ENCODE data around the gene ASCC1. TPM values are rescaled to one million over a fixed set of nuclear protein-coding genes. Genes with fewer than 3 reads are reported as not detected.
A peak's percentile ranks its signal among the peaks of the same experiment; 100 is the strongest.

The ASCC1 gene
- polyA plus RNA-seq, 2 of the 4 experiments (the other 2 are of a cell fraction) = 56.5 to 82.3 TPM

- TF ChIP-seq, protein P1, sequence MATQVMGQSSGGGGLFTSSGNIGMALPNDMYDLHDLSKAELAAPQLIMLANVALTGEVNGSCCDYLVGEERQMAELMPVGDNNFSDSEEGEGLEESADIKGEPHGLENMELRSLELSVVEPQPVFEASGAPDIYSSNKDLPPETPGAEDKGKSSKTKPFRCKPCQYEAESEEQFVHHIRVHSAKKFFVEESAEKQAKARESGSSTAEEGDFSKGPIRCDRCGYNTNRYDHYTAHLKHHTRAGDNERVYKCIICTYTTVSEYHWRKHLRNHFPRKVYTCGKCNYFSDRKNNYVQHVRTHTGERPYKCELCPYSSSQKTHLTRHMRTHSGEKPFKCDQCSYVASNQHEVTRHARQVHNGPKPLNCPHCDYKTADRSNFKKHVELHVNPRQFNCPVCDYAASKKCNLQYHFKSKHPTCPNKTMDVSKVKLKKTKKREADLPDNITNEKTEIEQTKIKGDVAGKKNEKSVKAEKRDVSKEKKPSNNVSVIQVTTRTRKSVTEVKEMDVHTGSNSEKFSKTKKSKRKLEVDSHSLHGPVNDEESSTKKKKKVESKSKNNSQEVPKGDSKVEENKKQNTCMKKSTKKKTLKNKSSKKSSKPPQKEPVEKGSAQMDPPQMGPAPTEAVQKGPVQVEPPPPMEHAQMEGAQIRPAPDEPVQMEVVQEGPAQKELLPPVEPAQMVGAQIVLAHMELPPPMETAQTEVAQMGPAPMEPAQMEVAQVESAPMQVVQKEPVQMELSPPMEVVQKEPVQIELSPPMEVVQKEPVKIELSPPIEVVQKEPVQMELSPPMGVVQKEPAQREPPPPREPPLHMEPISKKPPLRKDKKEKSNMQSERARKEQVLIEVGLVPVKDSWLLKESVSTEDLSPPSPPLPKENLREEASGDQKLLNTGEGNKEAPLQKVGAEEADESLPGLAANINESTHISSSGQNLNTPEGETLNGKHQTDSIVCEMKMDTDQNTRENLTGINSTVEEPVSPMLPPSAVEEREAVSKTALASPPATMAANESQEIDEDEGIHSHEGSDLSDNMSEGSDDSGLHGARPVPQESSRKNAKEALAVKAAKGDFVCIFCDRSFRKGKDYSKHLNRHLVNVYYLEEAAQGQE (IDR thresholded peaks at IDR 0.05) = no peak
- TF ChIP-seq CHD4 (IDR thresholded peaks at IDR 0.05; ENCODE audit: borderline replicate concordance) (no peak), HEYL (CRISPR knock-in tag; IDR thresholded peaks at IDR 0.05) (no peak), MAFK (IDR thresholded peaks at IDR 0.05; ENCODE audit: partially characterized antibody) (no peak), RCOR1 (IDR thresholded peaks at IDR 0.05; ENCODE audit: low read depth, low read length) (no peak), ESRRA (IDR thresholded peaks at IDR 0.05; ENCODE audit: borderline replicate concordance, low read length) (no peak), RAD21 (conservative IDR thresholded peaks at IDR 0.05 in 1 of 2, IDR thresholded peaks at IDR 0.05 in 1 of 2) (no peak), NFE2L2 (conservative IDR thresholded peaks at IDR 0.05; ENCODE audit: low read length) (no peak), KDM1A (IDR thresholded peaks at IDR 0.05; ENCODE audit: low read depth) (no peak), JUNB (IDR thresholded peaks at IDR 0.05) (no peak), PHF8 (IDR thresholded peaks at IDR 0.05; ENCODE audit: borderline replicate concordance, low read depth) (no peak)
Observed at GRCh38 chr10:72062832-72063702, 153.0 kb downstream of the ASCC1 start (continued).

DNA sequence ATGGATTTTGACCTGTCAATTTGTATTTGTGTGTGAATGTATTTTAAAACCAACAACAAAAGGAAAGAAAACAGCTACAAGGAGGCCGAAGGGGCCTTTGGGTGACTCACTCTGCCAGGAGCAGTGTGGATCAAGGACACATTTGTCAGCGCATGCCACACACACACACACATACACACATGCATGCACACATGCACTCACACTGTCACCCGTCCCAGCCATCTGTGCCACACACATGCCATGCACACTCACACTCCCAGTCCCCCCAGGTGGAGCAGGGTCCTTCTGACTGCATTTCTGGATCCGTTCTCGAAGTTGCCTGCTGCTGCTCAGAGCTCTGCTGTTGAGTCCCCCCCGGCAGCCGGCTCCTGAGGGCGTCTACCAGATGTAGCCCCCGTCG lies 153.7 kb downstream of the ASCC1 start:
- ChIA-PET CTCF (interaction anchor here (0.5 to 7.9 kb wide), 13 partner anchors 9 to 166 kb away, joined by 3 to 66 read pairs (median 6); no protein-coding TSS in a partner anchor), POLR2A (no interaction called here)
- no peak overlapping the region for H3K4me3 ChIP-seq
- DNase-seq (ENCODE audit: low read depth in 1 of 2, low spot score in 1 of 2) (no peak), FAIRE-seq (no peak), ATAC-seq (no peak)
- H3K4me2 ChIP-seq = no peak overlapping the region
- H3K4me1 ChIP-seq = peaks cover 10% of the 10 kb centered on the region; the same call in 2 of the 3 replicates
- peak overlapping the region in 1 of 2 experiments; percentile 57; a peak in 1 of 6 replicates for H3K27ac ChIP-seq
- TF ChIP-seq MYC (IDR thresholded peaks at IDR 0.05; ENCODE audit: borderline replicate concordance, low read length) (no peak), FOSL2 (IDR thresholded peaks at IDR 0.05) (no peak), FOSL2 (CRISPR knock-in tag; IDR thresholded peaks at IDR 0.05) (no peak), MAZ (IDR thresholded peaks at IDR 0.05; ENCODE audit: borderline replicate concordance, low read depth, low read length) (no peak)
- WGBS (ENCODE audit: missing lambda C conversion rate) = 89% methylated on average over 10 of the region's 10 CpGs
- no peaks in the 10 kb centered on the region for H3K9me3 ChIP-seq

- CTCF ChIA-PET = interaction anchor here (0.5 to 7.9 kb wide), 16 partner anchors 9 to 165 kb away, joined by 3 to 66 read pairs (median 6); no protein-coding TSS in a partner anchor
- Histone ChIP-seq H3K4me2 (no peak overlapping the region), H3K4me3 (no peak overlapping the region), H3K9me3 (no peaks in the 10 kb centered on the region), H3K4me1 (peaks cover 10% of the 10 kb centered on the region; the same call in 2 of the 3 replicates), H3K27ac (peak overlapping the region in 1 of 2 experiments; percentile 57; a peak in 2 of 6 replicates)
- ATAC-seq (no peak), FAIRE-seq (no peak), DNase-seq (ENCODE audit: low read depth in 1 of 2, low spot score in 1 of 2) (no peak)
- TF ChIP-seq HMGXB4 (CRISPR knock-in tag; IDR thresholded peaks at IDR 0.05; ENCODE audit: borderline replicate concordance) (no peak), EP300 (IDR thresholded peaks at IDR 0.05) (no peak), ZC3H11A (IDR thresholded peaks at IDR 0.05) (no peak), NPAS2 (CRISPR knock-in tag; IDR thresholded peaks at IDR 0.05; ENCODE audit: borderline replicate concordance) (no peak), BCL3 (IDR thresholded peaks at IDR 0.05) (no peak), JUNB (IDR thresholded peaks at IDR 0.05) (no peak), CHD4 (IDR thresholded peaks at IDR 0.05; ENCODE audit: borderline replicate concordance) (no peak), USF2 (IDR thresholded peaks at IDR 0.05) (no peak)
- 82% methylated on average over 9 of the region's 9 CpGs for WGBS (ENCODE audit: missing lambda C conversion rate)
- POLR2A ChIA-PET = no interaction called here
Observed at GRCh38 chr10:72061930-72062329, 154.1 kb downstream of the ASCC1 start.
